AG10803 (cell line): ENCODE measurements around the gene SHOX.
"Not testable (repeated sequence)": the region's sequence is repeated elsewhere in the genome, so short reads cannot be mapped to it uniquely, and the experiment has no call there.

ENCODE experiments used
- DNase-seq: peaks from one replicate; pipeline ENCODE4 v3.0.0; 2010; ENCODE audit warnings: low read depth
- H3K4me3 ChIP-seq: 2 replicates; pipeline ENCODE4 v1.5.1; 2011; ENCODE audit warnings: mild to moderate bottlenecking, low read length, control low read depth
- TF ChIP-seq, protein P1 (sequence below): conservative IDR thresholded peaks from 2 replicates; pipeline ENCODE4 v1.5.1; 2011; ENCODE audit warnings: mild to moderate bottlenecking, low read length, control low read depth, inconsistent platforms

SHOX gene

DNA sequence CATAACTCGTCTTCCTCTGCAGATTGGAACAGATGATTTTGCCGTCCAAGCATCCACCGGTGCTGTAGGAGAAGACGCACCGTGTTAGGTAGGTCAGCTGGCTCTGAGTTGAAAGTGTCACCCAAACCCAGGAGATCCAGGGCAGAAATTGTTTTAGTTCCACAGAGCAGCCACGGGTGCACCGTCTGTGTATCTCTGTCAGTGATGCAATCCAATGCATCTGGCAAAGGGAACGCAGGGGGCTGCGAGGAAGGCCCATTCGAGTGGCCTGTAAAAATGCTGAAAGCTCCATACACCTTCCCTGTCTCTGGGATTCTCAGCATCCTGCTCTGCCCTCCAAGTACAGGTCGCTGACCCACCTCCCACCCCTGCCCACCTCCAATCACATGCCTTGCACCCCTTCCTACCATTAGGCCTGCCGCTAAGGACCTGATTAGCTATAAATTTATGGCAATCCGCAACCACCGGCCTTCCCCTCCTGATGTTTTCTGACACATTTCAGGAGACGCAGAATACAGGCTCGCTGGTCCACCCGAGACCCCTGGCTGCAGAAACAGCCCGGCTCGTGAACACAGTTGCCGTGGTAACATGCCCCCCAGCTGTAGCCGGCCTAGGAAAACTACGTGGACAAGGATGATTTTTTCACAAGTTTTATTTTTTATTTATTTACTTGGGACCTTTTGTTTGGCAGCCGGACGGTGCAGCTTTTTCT, 39.7 kb upstream of the SHOX start:
- DNase-seq: no peak
- no peak overlapping the region for H3K4me3 ChIP-seq
- TF ChIP-seq, protein P1, sequence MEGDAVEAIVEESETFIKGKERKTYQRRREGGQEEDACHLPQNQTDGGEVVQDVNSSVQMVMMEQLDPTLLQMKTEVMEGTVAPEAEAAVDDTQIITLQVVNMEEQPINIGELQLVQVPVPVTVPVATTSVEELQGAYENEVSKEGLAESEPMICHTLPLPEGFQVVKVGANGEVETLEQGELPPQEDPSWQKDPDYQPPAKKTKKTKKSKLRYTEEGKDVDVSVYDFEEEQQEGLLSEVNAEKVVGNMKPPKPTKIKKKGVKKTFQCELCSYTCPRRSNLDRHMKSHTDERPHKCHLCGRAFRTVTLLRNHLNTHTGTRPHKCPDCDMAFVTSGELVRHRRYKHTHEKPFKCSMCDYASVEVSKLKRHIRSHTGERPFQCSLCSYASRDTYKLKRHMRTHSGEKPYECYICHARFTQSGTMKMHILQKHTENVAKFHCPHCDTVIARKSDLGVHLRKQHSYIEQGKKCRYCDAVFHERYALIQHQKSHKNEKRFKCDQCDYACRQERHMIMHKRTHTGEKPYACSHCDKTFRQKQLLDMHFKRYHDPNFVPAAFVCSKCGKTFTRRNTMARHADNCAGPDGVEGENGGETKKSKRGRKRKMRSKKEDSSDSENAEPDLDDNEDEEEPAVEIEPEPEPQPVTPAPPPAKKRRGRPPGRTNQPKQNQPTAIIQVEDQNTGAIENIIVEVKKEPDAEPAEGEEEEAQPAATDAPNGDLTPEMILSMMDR: no peak

- H3K4me3 ChIP-seq: no peak overlapping the region
- TF ChIP-seq, protein P1: no peak
- DNase-seq: no peak
Measured at GRCh38 chrX:599837-600715, 30.5 kb upstream of the SHOX start.

GRCh38 chrX:603029-603428, 27.6 kb upstream of the SHOX start:
- DNase-seq, H3K4me3 ChIP-seq: not testable (repeated sequence)

- not testable (repeated sequence) for DNase-seq, H3K4me3 ChIP-seq
Measured at GRCh38 chrX:604616-605015, 26.0 kb upstream of the SHOX start.

DNA sequence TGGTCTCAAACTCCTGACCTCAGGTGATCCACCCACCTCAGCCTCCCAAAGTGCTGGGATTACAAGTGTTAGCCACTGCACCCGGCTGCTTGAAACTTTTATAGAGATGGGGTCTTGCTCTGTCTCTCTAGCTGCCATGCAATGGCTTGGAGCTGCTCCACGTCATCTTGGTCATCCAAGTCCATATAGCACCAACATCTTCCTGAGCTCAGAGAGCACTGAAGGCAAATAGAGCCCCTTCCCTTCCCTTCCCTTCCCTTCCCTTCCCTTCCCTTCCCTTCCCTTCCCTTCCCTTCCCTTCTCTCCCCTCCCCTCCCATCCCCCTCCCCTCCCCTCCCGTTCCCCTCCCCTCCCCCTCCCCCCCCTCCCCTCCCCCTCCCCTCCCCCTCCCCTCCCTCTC, 22.5 kb upstream of the SHOX start:
- not testable (repeated sequence) for DNase-seq, H3K4me3 ChIP-seq

GRCh38 chrX:614136-614535, 16.5 kb upstream of the SHOX start:
- no peak for DNase-seq
- TF ChIP-seq, protein P1: no peak
- no peak overlapping the region for H3K4me3 ChIP-seq

DNA sequence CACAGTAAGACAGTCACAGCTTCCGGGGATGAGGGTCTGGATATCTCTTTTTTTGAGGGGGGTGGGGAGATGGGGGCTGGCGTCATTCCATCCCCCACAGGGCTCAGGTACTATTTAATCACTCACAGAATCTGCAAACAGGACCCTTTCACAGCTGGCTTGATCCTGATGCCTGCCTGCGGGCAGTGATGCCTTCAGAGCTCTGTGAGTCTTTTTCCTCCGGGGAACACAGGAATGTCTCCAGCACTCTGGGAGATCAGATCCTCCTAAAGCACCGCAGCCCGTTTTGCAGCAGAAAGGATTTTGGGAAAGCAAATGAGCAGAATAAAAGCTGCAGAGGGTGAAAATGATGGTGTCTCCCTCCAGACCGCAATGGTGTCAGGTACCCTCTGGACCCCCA, 13.2 kb upstream of the SHOX start:
- no peak for DNase-seq
- TF ChIP-seq, protein P1: no peak
- no peak overlapping the region for H3K4me3 ChIP-seq

- H3K4me3 ChIP-seq: no peak overlapping the region
- TF ChIP-seq, protein P1: no peak
- no peak for DNase-seq
Measured at GRCh38 chrX:617891-618290, 12.7 kb upstream of the SHOX start.

- H3K4me3 ChIP-seq, DNase-seq: not testable (repeated sequence)
Measured at GRCh38 chrX:618304-618703, 12.3 kb upstream of the SHOX start.
